Measurements from ENCODE around the gene MAST1.

GRCh38 chr19:12885749-12886650, 47.7 kb downstream of the MAST1 start:
- TF ChIP-seq EP300 (IDR thresholded peaks at IDR 0.05): no peak
- peak; percentile 11; the same call in 1 of the 3 replicates for TF ChIP-seq CTCF (IDR thresholded peaks at IDR 0.05)
- TF ChIP-seq POLR2A (IDR thresholded peaks at IDR 0.05; ENCODE audit: low read length): no peak
- no peak for TF ChIP-seq RFX5 (IDR thresholded peaks at IDR 0.05)
- no peak for TF ChIP-seq MAX (IDR thresholded peaks at IDR 0.05)
- TF ChIP-seq REST (IDR thresholded peaks at IDR 0.05): no peak
- no peak for TF ChIP-seq RAD21 (conservative IDR thresholded peaks at IDR 0.05 in 1 of 2, IDR thresholded peaks at IDR 0.05 in 1 of 2)
- TF ChIP-seq TP53 (CRISPR knock-in tag; IDR thresholded peaks at IDR 0.05): no peak
- no peak for TF ChIP-seq BHLHE40 (IDR thresholded peaks at IDR 0.05; ENCODE audit: low read depth, low read length)
- no peak for TF ChIP-seq JUN (IDR thresholded peaks at IDR 0.05)

All from A549 (cell line).